Stomach (tissue), 9 donors: Measurements from ENCODE around the gene SUSD4. TPM values are rescaled to one million over a fixed set of nuclear protein-coding genes. Genes with fewer than 3 reads are reported as not detected.
A peak's percentile ranks its signal among the peaks of the same experiment; 100 is the strongest.

Source experiments
- DNase-seq, 2 donors: peaks; one replicate each; pipeline versions ENCODE4 v3.0.0 to v3.0.0-alpha.2; 2013 to 2019
- H3K27ac ChIP-seq, 5 donors: fragments of 200-600 bp in 4 of 5; sonication (generic) in 4 of 5; one replicate each; pipeline ENCODE4 v1.5.1; 2013 to 2019; ENCODE audit warnings: mild to moderate bottlenecking in 1 of 5, moderate library complexity in 1 of 5
- H3K27me3 ChIP-seq, 3 donors: fragments of 200-600 bp; sonication (generic); one replicate each; pipeline ENCODE4 v1.5.1; 2017 to 2019; ENCODE audit warnings: mixed run types in 1 of 3
- H3K36me3 ChIP-seq, 4 donors: fragments of 200-600 bp; sonication (generic); 1 replicate in 3 of 4; 2 replicates in 1 of 4; pipeline ENCODE4 v1.5.1; 2016 to 2019
- H3K4me1 ChIP-seq, 4 donors: fragments of 200-600 bp; sonication (generic); one replicate each; pipeline ENCODE4 v1.5.1; 2016 to 2019
- H3K4me3 ChIP-seq, 4 donors: fragments of 200-600 bp; sonication (generic) in 3 of 4; one replicate each; pipeline ENCODE4 v1.5.1; 2016 to 2019; ENCODE audit warnings: mild to moderate bottlenecking in 1 of 4
- H3K9me3 ChIP-seq, 4 donors: fragments of 200-600 bp; sonication (generic); one replicate each; pipeline ENCODE4 v1.5.1; 2016 to 2019
- CTCF ChIP-seq, 7 experiments: fragments of 450-650 bp in 4 of 7; fragments of 200-600 bp in 3 of 7; sonication (generic) in 3 of 7; IDR thresholded peaks; one replicate each; pipeline ENCODE4 v1.5.1; 2016 to 2019; ENCODE audit warnings: antibody characterized with exemption in 7 of 7, control low read depth in 2 of 7, mild to moderate bottlenecking in 1 of 7
- EP300 ChIP-seq: sonication (generic); formaldehyde crosslinking; IDR thresholded peaks from one replicate; pipeline ENCODE4 v1.6.1; 2017; ENCODE audit warnings: antibody characterized with exemption
- POLR2A ChIP-seq, 4 donors: fragments of 450-650 bp; IDR thresholded peaks; one replicate each; pipeline ENCODE4 v1.6.1; 2016; ENCODE audit warnings: antibody characterized with exemption in 4 of 4, control low read depth in 2 of 4, mild to moderate bottlenecking in 1 of 4, moderate library complexity in 1 of 4
- POLR2AphosphoS5 ChIP-seq, 3 donors: sonication (generic); formaldehyde crosslinking; IDR thresholded peaks; one replicate each; pipeline ENCODE4 v1.6.1; 2016; ENCODE audit warnings: antibody characterized with exemption in 3 of 3
- WGBS, 5 donors: extraction: QIAGEN DNeasy Blood & Tissue Kit in 3 of 5; methylation state at CpG; one replicate each; pipeline versions ENCODE4 v1.1.5 to v1.1.7; 2013 to 2018; 5-methylcytosine and 5-hydroxymethylcytosine counted together
- intact Hi-C: fragments of 100-400 bp; cut with DNase I; formaldehyde crosslinking; loops from one replicate; pipeline ENCODE4 v1.15.1; 2023; ENCODE audit warnings: low total_unique reads
- polyA plus RNA-seq, 3 donors: library from polyadenylated mRNA; stranded (reverse); fragments of 200-250 nt; gene quantifications; one replicate each; pipeline ENCODE4 v1.2.3, GENCODE V29; 2013
- total RNA-seq, 5 donors: library from RNA; depleted of rRNA; stranded (reverse); fragments of >200 nt; gene quantifications; one replicate each; pipeline versions ENCODE4 v1.1.0 to v1.2.3, GENCODE V29; 2014 to 2016
- donor health status: healthy with polysubstance abuse.
- donor health status: Bipolar disorder and iron deficiency.
- donor health status: healthy.

SUSD4 gene
- total and polyA plus RNA-seq, 8 donors = 5.5 to 35.6 (median 8.1) TPM; not detected in 1

- H3K27ac ChIP-seq = no peak overlapping the region
- H3K27me3 ChIP-seq = no peaks in the 10 kb centered on the region
- peaks cover 0 to 5% (median 0%) of the 10 kb centered on the region in 4 donors for H3K4me1 ChIP-seq
- intact Hi-C loops = no loop called here
- H3K4me3 ChIP-seq = no peak overlapping the region
- H3K36me3 ChIP-seq = no peaks in the 10 kb centered on the region
- no peak for DNase-seq
- H3K9me3 ChIP-seq = no peaks in the 10 kb centered on the region
- TF ChIP-seq CTCF (IDR thresholded peaks at IDR 0.05) = no peak
- no peak for TF ChIP-seq POLR2AphosphoS5 (IDR thresholded peaks at IDR 0.05)
- no peak for TF ChIP-seq EP300
- no peak for TF ChIP-seq POLR2A (IDR thresholded peaks at IDR 0.05)
- 76 to 87% (median 84%) methylated on average over 3 of the region's 3 CpGs for WGBS, 5 donors
Measured at GRCh38 chr1:223198628-223198965, 165.4 kb downstream of the SUSD4 start.

GRCh38 chr1:223197923-223198627 lies 165.9 kb downstream of the SUSD4 start:
- no peak for DNase-seq
- WGBS, 5 donors = 64 to 71% (median 67%) methylated on average over 4 of the region's 4 CpGs
- H3K27ac ChIP-seq = peak overlapping the region in 1 of 5 donors; percentile 63
- intact Hi-C loops = no loop called here
- peaks cover 0 to 5% (median 0%) of the 10 kb centered on the region in 4 donors for H3K4me1 ChIP-seq
- H3K9me3 ChIP-seq = no peaks in the 10 kb centered on the region
- no peak for TF ChIP-seq CTCF (IDR thresholded peaks at IDR 0.05)
- TF ChIP-seq POLR2A (IDR thresholded peaks at IDR 0.05) = no peak
- no peak for TF ChIP-seq POLR2AphosphoS5 (IDR thresholded peaks at IDR 0.05)
- TF ChIP-seq EP300 = no peak
- H3K36me3 ChIP-seq = no peaks in the 10 kb centered on the region
- no peak overlapping the region for H3K4me3 ChIP-seq
- no peaks in the 10 kb centered on the region for H3K27me3 ChIP-seq

- no peaks in the 10 kb centered on the region for H3K36me3 ChIP-seq
- intact Hi-C loops = no loop called here
- no peaks in the 10 kb centered on the region for H3K9me3 ChIP-seq
- TF ChIP-seq POLR2AphosphoS5 (IDR thresholded peaks at IDR 0.05) (no peak), POLR2A (IDR thresholded peaks at IDR 0.05) (no peak)
- DNase-seq = no peak
- no peaks in the 10 kb centered on the region for H3K4me1 ChIP-seq
- no peak overlapping the region for H3K4me3 ChIP-seq
- no peaks in the 10 kb centered on the region for H3K27me3 ChIP-seq
- WGBS, 5 donors = 68 to 78% (median 72%) methylated on average over 10 of the region's 10 CpGs
- H3K27ac ChIP-seq = no peak overlapping the region
Measured at GRCh38 chr1:223189903-223190724, 173.9 kb downstream of the SUSD4 start.

DNA sequence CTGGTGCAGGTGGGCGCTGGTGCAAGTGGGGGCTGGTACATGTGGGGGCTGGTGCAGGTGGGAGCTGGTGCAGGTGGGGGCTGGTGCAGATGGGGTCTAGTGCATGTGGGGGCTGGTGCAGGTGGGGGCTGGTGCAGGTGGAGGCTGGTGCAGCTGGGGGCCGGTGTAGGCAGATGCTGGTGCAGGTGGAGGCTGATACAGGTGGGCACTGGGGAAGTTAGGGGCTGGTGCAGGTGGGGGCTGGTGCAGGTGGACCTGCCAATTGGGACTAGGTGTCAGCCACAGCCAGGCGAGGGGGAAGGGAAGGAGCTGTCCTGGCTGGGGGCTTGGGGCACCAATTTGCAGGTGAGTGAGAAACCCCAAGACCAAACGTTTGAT lies 174.5 kb downstream of the SUSD4 start:
- no peak for DNase-seq
- Histone ChIP-seq H3K4me3 (no peak overlapping the region), H3K27me3 (no peaks in the 10 kb centered on the region), H3K4me1 (no peaks in the 10 kb centered on the region), H3K9me3 (no peaks in the 10 kb centered on the region), H3K36me3 (no peaks in the 10 kb centered on the region), H3K27ac (no peak overlapping the region)
- TF ChIP-seq POLR2AphosphoS5 (IDR thresholded peaks at IDR 0.05) (no peak), POLR2A (IDR thresholded peaks at IDR 0.05) (no peak)
- intact Hi-C loops = no loop called here
- WGBS, 5 donors = 59 to 91% (median 85%) methylated on average over 4 of the region's 4 CpGs

GRCh38 chr1:223188618-223189356 lies 175.2 kb downstream of the SUSD4 start:
- Histone ChIP-seq H3K27me3 (no peaks in the 10 kb centered on the region), H3K4me1 (no peaks in the 10 kb centered on the region), H3K4me3 (no peak overlapping the region), H3K27ac (no peak overlapping the region), H3K9me3 (no peaks in the 10 kb centered on the region), H3K36me3 (no peaks in the 10 kb centered on the region)
- 81 to 84% (median 82%) methylated on average over 5 of the region's 5 CpGs for WGBS, 5 donors
- no peak for DNase-seq
- TF ChIP-seq POLR2A (IDR thresholded peaks at IDR 0.05) (no peak), POLR2AphosphoS5 (IDR thresholded peaks at IDR 0.05) (no peak), EP300 (no peak), CTCF (IDR thresholded peaks at IDR 0.05) (no peak)
- intact Hi-C loops = no loop called here
